Smooth muscle cell (in vitro differentiated cells): Measurements from ENCODE around the gene UCN. TPM values are rescaled to one million over a fixed set of nuclear protein-coding genes. Genes with fewer than 3 reads are reported as not detected.
"Not testable (repeated sequence)": the region's sequence is repeated elsewhere in the genome, so short reads cannot be mapped to it uniquely, and the experiment has no call there.

ENCODE experiments used
- DNase-seq: peaks from one replicate; lab custom pipeline; 2025; ENCODE audit not compliant: unreplicated experiment; lab: John Stamatoyannopoulos, UW
- H2AFZ ChIP-seq: fragments of 200-600 bp; sonication (generic); 2 replicates; pipeline ENCODE4 v1.6.0; 2016; ENCODE audit warnings: antibody characterized with exemption, low read depth, mild to moderate bottlenecking
- H3F3A ChIP-seq: fragments of 200-600 bp; sonication (generic); 2 replicates; pipeline ENCODE4 v1.6.0; 2017; ENCODE audit warnings: antibody characterized with exemption, low read depth
- H3K27ac ChIP-seq: fragments of 200-600 bp; sonication (generic); 2 replicates; pipeline ENCODE4 v1.5.1; 2016; ENCODE audit warnings: low read depth, mild to moderate bottlenecking
- H3K27me3 ChIP-seq: fragments of 200-600 bp; sonication (generic); 2 replicates; pipeline ENCODE4 v1.6.1; 2016; ENCODE audit warnings: low read depth, mild to moderate bottlenecking
- H3K36me3 ChIP-seq: fragments of 200-600 bp; sonication (generic); 2 replicates; pipeline ENCODE4 v1.5.1; 2016; ENCODE audit warnings: low read depth
- H3K4me1 ChIP-seq: fragments of 200-600 bp; sonication (generic); 2 replicates; pipeline ENCODE4 v1.5.1; 2016; ENCODE audit warnings: low read depth
- H3K4me2 ChIP-seq: fragments of 200-600 bp; sonication (generic); 2 replicates; pipeline ENCODE4 v1.6.0; 2016; ENCODE audit warnings: mild to moderate bottlenecking
- H3K4me3 ChIP-seq: fragments of 200-600 bp; sonication (generic); 2 replicates; pipeline ENCODE4 v1.5.1; 2016; ENCODE audit warnings: mild to moderate bottlenecking
- H3K79me2 ChIP-seq: fragments of 200-600 bp; sonication (generic); 2 replicates; pipeline ENCODE4 v1.6.0; 2016; ENCODE audit warnings: low read depth, mild to moderate bottlenecking
- H3K9ac ChIP-seq: fragments of 200-600 bp; sonication (generic); 2 replicates; pipeline ENCODE4 v1.6.0; 2016; ENCODE audit warnings: low read depth
- H3K9me3 ChIP-seq: fragments of 200-600 bp; sonication (generic); replicated peaks from 2 replicates; pipeline ENCODE4 v1.5.1; 2016; ENCODE audit warnings: low read depth
- H4K20me1 ChIP-seq: fragments of 200-600 bp; sonication (generic); 2 replicates; pipeline ENCODE4 v1.6.0; 2016; ENCODE audit warnings: low read depth
- CTCF ChIP-seq: fragments of 200-600 bp; sonication (generic); IDR thresholded peaks from 2 replicates; pipeline ENCODE4 v1.5.1; 2017; ENCODE audit warnings: borderline replicate concordance, mild to moderate bottlenecking, antibody characterized with exemption; ENCODE audit not compliant: insufficient read depth, poor library complexity, severe bottlenecking
- WGBS: methylation state at CpG from one replicate; pipeline ENCODE4 v1.1.7; 2016; ENCODE audit warnings: low lambda C conversion rate; 5-methylcytosine and 5-hydroxymethylcytosine counted together
- polyA plus RNA-seq: library from polyadenylated mRNA; unstranded; fragments of >200 nt; fragmentation: Nextera tagmentation; extraction: Ambion mirVana; gene quantifications from 2 replicates; pipeline ENCODE4 v1.2.1, GENCODE V29; 2016
- total RNA-seq: library from RNA; depleted of rRNA; stranded (reverse); fragments of >200 nt; gene quantifications from 2 replicates; pipeline ENCODE4 v1.2.3, GENCODE V29; 2014

UCN gene
- total and polyA plus RNA-seq, 2 experiments from 2014 or later = 0.36 to 3.6 TPM

- peaks cover 51% of the 10 kb centered on the region for H4K20me1 ChIP-seq
- 69% methylated on average over 7 of the region's 7 CpGs for WGBS
- DNase-seq = no peak
- H3F3A ChIP-seq = peaks cover 16% of the 10 kb centered on the region
- H3K27me3 ChIP-seq = no peaks in the 10 kb centered on the region
- peaks cover 73% of the 10 kb centered on the region for H3K79me2 ChIP-seq
- H3K9me3 ChIP-seq = no peaks in the 10 kb centered on the region
- no peak overlapping the region for H2AFZ ChIP-seq
- H3K4me3 ChIP-seq = peak overlapping the region; percentile 75
- peak overlapping the region; percentile 93 for H3K27ac ChIP-seq
- no peaks in the 10 kb centered on the region for H3K36me3 ChIP-seq
- TF ChIP-seq CTCF = no peak
- H3K9ac ChIP-seq = no peak overlapping the region
- H3K4me1 ChIP-seq = peaks cover 27% of the 10 kb centered on the region
- H3K4me2 ChIP-seq = peak overlapping the region; percentile 89
These were observed 46.3 kb upstream of the UCN start for GRCh38 chr2:27354597-27354927.

GRCh38 chr2:27353762-27354596 lies 45.7 kb upstream of the UCN start:
- DNase-seq = no peak
- Histone ChIP-seq H3K79me2 (peaks cover 77% of the 10 kb centered on the region), H3K9ac (peak overlapping the region; percentile 87), H4K20me1 (peaks cover 54% of the 10 kb centered on the region), H3K27me3 (no peaks in the 10 kb centered on the region), H3K4me3 (no peak overlapping the region), H3K4me2 (peak overlapping the region; percentile 89), H3K36me3 (no peaks in the 10 kb centered on the region), H3K27ac (peak overlapping the region; percentile 93), H3K9me3 (no peaks in the 10 kb centered on the region), H3F3A (peaks cover 16% of the 10 kb centered on the region), H2AFZ (no peak overlapping the region), H3K4me1 (peaks cover 27% of the 10 kb centered on the region)
- no peak for TF ChIP-seq CTCF
- WGBS = 56% methylated on average over 7 of the region's 7 CpGs

GRCh38 chr2:27353386-27353761 lies 45.1 kb upstream of the UCN start:
- peak overlapping the region; percentile 89 for H3K4me2 ChIP-seq
- not testable (repeated sequence) for DNase-seq
- 97% methylated on average over 5 of the region's 5 CpGs for WGBS

GRCh38 chr2:27351802-27352598 lies 43.8 kb upstream of the UCN start:
- H4K20me1 ChIP-seq = peaks cover 70% of the 10 kb centered on the region
- no peak overlapping the region for H3K4me2 ChIP-seq
- WGBS = 93% methylated on average over 6 of the region's 6 CpGs
- no peaks in the 10 kb centered on the region for H3K27me3 ChIP-seq
- no peak overlapping the region for H3K4me3 ChIP-seq
- H3K9me3 ChIP-seq = no peaks in the 10 kb centered on the region
- peaks cover 18% of the 10 kb centered on the region for H3K4me1 ChIP-seq
- peaks cover 82% of the 10 kb centered on the region for H3K79me2 ChIP-seq
- H3F3A ChIP-seq = peaks cover 16% of the 10 kb centered on the region
- no peak for TF ChIP-seq CTCF
- no peak overlapping the region for H3K27ac ChIP-seq
- no peaks in the 10 kb centered on the region for H3K36me3 ChIP-seq
- H3K9ac ChIP-seq = no peak overlapping the region
- H2AFZ ChIP-seq = no peak overlapping the region
- DNase-seq = no peak

More at GRCh38 chr2:27353386-27353761, 45.1 kb upstream of the UCN start:
- H3K4me3 ChIP-seq, H2AFZ ChIP-seq, H3K36me3 ChIP-seq, H3K27me3 ChIP-seq, H3K9me3 ChIP-seq: not testable (repeated sequence)
- peaks cover 79% of the 10 kb centered on the region for H3K79me2 ChIP-seq
- peaks cover 56% of the 10 kb centered on the region for H4K20me1 ChIP-seq
- peak overlapping the region; percentile 93 for H3K27ac ChIP-seq
- H3K4me1 ChIP-seq = peaks cover 27% of the 10 kb centered on the region
- peaks cover 16% of the 10 kb centered on the region for H3F3A ChIP-seq
- H3K9ac ChIP-seq = peak overlapping the region; percentile 15
